Limb (tissue), 2 donors: ENCODE measurements around the gene BST2.

Experiments
- DNase-seq, 2 donors: peaks; one replicate each; pipeline ENCODE4 v3.0.0-alpha.2; 2016; ENCODE audit errors: extremely low spot score in 2 of 2

The BST2 gene, protein sequence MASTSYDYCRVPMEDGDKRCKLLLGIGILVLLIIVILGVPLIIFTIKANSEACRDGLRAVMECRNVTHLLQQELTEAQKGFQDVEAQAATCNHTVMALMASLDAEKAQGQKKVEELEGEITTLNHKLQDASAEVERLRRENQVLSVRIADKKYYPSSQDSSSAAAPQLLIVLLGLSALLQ

DNA sequence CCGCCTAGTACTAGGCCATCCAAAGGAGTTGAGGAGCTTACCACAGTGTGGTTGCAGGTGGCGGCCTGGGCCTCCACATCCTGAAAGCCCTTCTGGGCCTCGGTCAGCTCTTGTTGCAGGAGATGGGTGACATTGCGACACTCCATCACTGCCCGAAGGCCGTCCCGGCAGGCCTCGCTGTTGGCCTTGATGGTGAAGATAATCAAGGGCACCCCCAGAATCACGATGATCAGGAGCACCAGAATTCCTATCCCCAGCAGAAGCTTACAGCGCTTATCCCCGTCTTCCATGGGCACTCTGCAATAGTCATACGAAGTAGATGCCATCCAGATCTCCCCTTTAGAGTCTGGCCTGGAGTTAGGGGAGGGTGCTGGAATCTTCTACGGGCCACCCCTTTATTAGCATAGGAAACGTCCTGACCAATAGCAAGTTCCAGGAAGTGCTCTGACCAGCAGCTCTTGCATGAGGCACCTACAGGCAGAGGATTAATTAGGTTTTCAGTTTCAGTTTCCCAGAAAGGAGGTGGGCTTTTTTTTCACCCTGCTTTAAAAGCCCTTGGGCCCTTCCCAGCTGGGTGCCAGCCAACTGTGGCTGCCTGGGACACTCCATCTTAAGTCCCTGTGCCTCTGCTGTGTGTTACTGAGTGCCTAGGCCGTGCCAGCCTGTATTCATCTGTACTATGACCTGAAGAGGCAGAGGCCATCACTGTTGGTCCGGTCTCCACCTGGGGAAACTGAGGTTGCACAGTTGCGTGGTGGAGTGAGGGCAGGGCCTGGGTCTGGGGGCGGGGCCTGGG, at the start of gene BST2:
TSS of gene BST2 (minus strand) at position 381 of the 796 bp plus-strand sequence. CDS start at position 326, 55 bp downstream.
- DNase-seq = no peak

GRCh38 chr19:17454576-17455071, 49.2 kb upstream of the BST2 start:
- no peak for DNase-seq

DNA sequence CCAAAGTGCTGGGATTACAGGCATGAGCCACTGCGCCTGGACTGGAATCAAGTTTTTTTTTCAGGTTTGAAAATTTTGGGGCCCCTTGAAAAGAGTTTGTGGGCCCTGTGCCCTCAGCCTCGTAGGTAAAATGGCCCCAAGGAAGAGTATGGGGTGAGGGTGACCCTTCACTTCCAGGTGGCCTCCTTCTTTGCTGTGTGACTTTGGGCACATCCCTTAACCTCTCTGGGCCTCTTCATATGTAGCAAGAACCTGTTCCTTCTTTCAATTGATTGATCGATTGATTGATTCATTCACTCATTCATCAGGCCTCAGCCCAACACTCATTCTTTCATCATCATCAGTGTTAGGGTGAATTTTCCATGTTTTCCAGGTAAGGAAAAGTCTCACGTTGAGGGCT, 46.4 kb upstream of the BST2 start:
- DNase-seq = no peak

DNA sequence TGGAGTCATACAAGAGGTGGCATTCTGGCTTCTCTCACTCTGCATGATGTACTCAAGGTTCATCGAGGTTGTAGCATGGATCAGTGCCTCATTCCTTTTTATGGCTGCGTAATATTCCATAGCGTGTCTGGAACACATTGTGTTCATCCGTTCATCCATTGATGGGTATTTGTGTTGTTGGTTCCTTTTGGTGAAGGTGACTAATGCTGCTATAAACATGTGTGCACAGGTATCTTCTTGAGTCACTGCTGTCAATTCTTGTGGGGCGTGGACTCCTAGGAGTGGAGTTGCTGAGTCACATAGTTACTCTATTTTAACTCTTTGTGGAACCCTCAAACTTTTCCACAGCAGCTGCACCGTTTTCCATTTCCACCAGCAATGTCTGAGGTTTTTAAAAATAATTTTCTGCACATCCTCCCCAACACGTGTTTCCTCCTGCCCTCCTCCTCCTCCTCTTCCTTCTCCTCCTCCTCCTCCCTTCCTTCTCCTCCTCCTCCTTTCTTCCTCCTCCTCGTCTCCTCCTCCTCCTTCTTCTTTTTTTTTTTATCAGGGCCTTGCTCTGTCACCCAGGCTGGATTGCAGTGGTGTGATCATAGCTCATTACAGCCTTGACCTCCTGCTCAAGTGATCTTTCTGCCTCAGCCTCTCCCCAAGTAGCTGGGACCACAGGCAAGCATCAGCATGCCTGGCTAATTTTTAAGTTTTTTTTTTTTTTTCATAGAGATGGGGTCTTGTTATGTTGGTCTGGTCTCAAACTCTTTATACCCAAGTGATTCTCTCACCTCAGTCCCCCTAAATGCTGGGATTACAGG, 45.0 kb upstream of the BST2 start:
- DNase-seq = no peak

DNA sequence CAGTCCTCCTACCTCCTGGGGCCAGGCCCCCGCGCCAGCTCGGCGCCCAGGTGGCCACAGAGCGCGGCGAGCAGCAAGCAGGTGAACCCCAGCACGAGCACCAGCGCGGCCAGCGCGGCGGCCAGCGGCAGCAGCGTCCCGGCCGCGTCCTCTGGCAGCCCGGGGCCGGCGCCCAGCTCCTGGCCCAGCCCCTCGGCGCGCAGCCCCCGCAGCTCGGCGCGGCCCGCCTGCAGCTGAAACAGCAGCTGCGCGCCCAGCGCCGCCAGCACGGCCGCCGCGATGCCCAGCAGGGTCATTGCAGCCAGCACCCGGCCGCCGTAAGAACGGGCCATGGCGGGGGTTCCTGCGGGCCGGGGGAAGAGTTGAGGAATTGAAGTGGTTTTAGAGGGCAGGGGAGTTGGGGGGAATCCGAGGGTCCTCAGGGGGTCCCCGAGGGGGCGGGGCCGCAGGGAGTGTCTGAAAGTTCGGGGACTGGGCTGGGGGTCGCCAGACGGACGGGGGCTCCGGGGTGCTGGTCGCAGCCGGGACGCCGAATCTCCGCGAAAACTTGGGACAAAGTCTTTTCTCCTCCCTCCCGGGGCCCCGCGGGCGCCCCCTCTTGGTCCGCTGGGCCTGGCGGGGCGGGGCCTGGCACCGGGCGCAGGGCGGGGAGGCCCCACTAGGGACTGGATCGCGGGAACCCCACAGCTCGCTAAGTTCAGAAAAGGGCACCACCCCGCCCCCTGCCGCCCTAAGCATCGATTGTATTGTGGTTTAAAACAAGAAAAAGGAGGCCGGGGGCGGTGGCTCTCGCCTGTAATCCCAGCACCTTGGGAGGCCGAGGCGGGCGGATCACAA, 42.9 kb upstream of the BST2 start, which contains the start of gene TMEM221:
TSS of gene TMEM221 (minus strand) at position 538 of the 837 bp plus-strand sequence. CDS start at position 332, 206 bp downstream.
- DNase-seq = peak in 1 of 2 donors; percentile 70

- peak in 1 of 2 donors; percentile 57 for DNase-seq
Observed at GRCh38 chr19:17447704-17448130, 42.3 kb upstream of the BST2 start.

DNA sequence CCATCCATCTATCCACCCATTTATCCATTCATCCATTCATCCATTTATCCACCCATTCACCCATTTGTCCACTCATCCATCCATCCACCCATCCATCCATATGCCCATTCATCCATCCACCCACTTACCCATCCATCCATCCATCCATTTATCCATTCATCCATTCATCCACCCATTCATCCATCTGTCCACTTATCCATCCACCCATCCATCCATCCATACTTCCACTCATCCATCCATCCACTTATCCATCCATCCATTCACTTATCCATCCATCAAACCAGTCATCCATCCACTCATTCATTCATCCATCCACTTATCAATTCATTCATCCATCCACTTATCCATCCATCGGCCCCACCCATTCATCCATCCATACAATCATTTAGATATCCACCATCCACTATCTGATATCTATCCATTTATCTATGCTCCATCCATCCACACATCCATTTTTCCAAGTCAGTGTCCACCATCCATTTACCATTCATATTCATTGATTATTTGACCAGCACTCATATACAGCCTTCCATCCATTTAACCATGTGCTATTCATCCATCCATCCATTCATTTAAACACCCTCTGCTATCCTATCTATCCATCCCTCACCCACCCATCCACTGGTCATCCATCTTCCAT, 40.2 kb upstream of the BST2 start:
- no peak for DNase-seq

GRCh38 chr19:17441241-17442021, 36.0 kb upstream of the BST2 start:
- no peak for DNase-seq

DNA sequence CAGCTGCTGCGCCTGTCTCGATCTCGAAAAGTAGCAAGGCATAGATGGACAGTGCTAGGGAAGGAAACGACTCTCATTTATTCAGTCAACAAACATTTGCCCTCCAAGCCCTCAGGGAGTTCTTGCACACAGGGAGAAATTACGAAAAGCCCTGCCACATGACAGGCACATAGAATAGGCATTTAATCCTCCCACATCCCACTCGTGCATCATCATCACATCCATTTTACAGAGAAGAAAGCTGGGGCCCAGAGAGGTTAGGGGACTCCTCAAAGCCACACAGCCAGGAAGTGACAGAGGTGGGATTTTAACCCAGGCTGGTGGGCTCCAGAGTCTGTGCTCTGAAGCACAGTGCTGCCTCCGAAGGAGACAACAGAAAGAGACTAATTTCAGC, 31.4 kb upstream of the BST2 start:
- no peak for DNase-seq

GRCh38 chr19:17436094-17436873, 30.9 kb upstream of the BST2 start:
- no peak for DNase-seq

DNA sequence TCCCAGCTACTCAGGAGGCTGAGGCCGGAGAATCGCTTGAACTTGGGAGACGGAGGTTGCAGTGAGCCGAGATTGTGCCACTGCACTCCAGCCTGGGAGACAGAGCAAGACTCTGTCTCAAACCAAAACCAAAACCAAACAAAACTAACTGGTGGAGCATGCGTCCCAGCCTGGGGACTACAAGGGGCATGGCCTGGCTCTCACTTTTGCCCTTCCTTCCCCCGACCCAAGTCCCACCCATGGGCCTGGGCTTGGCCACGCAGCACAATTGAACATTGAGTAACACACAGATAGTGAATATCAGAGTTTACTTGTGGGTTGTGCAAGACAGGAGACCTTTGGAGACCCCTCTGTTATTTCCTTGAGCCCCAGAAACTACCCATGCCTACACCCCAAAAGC, 29.8 kb upstream of the BST2 start:
- no peak for DNase-seq

GRCh38 chr19:17431417-17431816, 26.0 kb upstream of the BST2 start:
- no peak for DNase-seq

DNA sequence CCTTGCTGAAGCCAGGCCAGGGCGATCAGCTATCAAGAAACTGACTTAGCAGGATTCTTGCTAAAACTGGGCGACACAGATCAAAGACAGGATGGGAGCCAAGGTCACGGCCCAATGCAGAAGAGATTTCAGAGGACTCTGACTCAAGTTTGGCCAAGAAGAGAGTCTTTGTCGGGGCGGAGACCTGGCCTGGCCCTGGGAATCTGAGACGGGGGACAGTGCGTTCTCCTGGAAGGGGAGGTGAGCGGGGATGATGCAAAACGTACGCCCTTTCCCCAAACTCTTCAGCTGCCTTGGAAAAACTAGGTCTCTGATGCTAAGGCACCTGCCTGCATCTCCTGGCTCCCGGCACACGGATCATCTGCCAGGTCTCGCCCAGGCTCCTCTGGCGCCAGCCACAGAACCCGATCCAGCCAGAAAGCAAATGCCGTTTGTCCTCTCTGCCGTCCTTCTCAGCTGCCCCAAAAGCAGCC, 24.2 kb upstream of the BST2 start:
- no peak for DNase-seq

- peak; percentile 22 to 75 for DNase-seq
Observed at GRCh38 chr19:17424743-17425365, 19.4 kb upstream of the BST2 start.

- no peak for DNase-seq
Observed at GRCh38 chr19:17423429-17424208, 18.2 kb upstream of the BST2 start.

- no peak for DNase-seq
Observed at GRCh38 chr19:17421942-17422341, 16.5 kb upstream of the BST2 start.

- DNase-seq = peak in 1 of 2 donors; percentile 66
Observed at GRCh38 chr19:17420475-17420924, 15.1 kb upstream of the BST2 start.
